Measurements from ENCODE around the gene SLC7A6OS. TPM values are rescaled to one million over a fixed set of nuclear protein-coding genes. Genes with fewer than 3 reads are reported as not detected.
A peak's percentile ranks its signal among the peaks of the same experiment; 100 is the strongest.

Gene SLC7A6OS
- total RNA-seq, 1 experiment from 2014 or later = 14.2 TPM

- BruUV-seq (replicated peaks) = no TSS peak
- Histone ChIP-seq H3K4me1 (replicated peaks; ENCODE audit: insufficient read depth) (0 out of 2 replicates have a peak, but pooled peaks cover 7% of the 10 kb centered on the region), H4K20me1 (ENCODE audit: insufficient read depth) (peaks cover 3% of the 10 kb centered on the region), H3K4me3 (no peak overlapping the region), H3K4me2 (no peak overlapping the region), H3K27ac (no peak overlapping the region), H3K79me2 (ENCODE audit: low read depth) (no peaks in the 10 kb centered on the region), H3K9me3 (ENCODE audit: insufficient read depth, low read depth) (no peaks in the 10 kb centered on the region), H3K27me3 (ENCODE audit: insufficient read depth, low read depth) (no peaks in the 10 kb centered on the region), H3K36me3 (ENCODE audit: low read depth) (0 out of 2 replicates have a peak, but pooled peaks cover 4% of the 10 kb centered on the region), H3F3A (ENCODE audit: insufficient read depth, low read depth) (no peaks in the 10 kb centered on the region), H2AFZ (no peak overlapping the region), H3K9me2 (ENCODE audit: insufficient read depth) (no peaks in the 10 kb centered on the region)
- no peak for TF ChIP-seq CTCF (conservative IDR thresholded peaks at IDR 0.05)
- no peak for TF ChIP-seq EZH2 (IDR thresholded peaks at IDR 0.05; ENCODE audit: low read depth)
- POLR2A ChIA-PET (ENCODE audit: unreplicated experiment) = interaction anchor here (0.7 kb wide), 1 partner anchor 55 kb away, joined by 3 read pairs; no protein-coding TSS in a partner anchor
- no peak for DNase-seq
- intact Hi-C loops (cut with micrococcal nuclease; ENCODE audit: unreplicated experiment) = no loop called here
- CTCF ChIA-PET = interaction anchor here (0.5 kb wide), 1 partner anchor 31 kb away, joined by 3 read pairs; no protein-coding TSS in a partner anchor
These were observed 22.5 kb downstream of the SLC7A6OS start for GRCh38 chr16:68288252-68288650.

GRCh38 chr16:68287276-68288251, 23.2 kb downstream of the SLC7A6OS start:
- Histone ChIP-seq H2AFZ (no peak overlapping the region), H3K27me3 (ENCODE audit: insufficient read depth, low read depth) (no peaks in the 10 kb centered on the region), H3K9me2 (ENCODE audit: insufficient read depth) (no peaks in the 10 kb centered on the region), H3K79me2 (ENCODE audit: low read depth) (no peaks in the 10 kb centered on the region), H4K20me1 (ENCODE audit: insufficient read depth) (peaks cover 7% of the 10 kb centered on the region), H3F3A (ENCODE audit: insufficient read depth, low read depth) (no peaks in the 10 kb centered on the region), H3K4me1 (replicated peaks; ENCODE audit: insufficient read depth) (0 out of 2 replicates have a peak, but pooled peaks cover 7% of the 10 kb centered on the region), H3K4me2 (no peak overlapping the region), H3K4me3 (no peak overlapping the region), H3K36me3 (ENCODE audit: low read depth) (0 out of 2 replicates have a peak, but pooled peaks cover 4% of the 10 kb centered on the region), H3K9me3 (ENCODE audit: insufficient read depth, low read depth) (no peaks in the 10 kb centered on the region), H3K27ac (no peak overlapping the region)
- intact Hi-C loops (cut with micrococcal nuclease; ENCODE audit: unreplicated experiment) = no loop called here
- CTCF ChIA-PET = interaction anchor here (0.5 kb wide), 1 partner anchor 32 kb away, joined by 3 read pairs; no protein-coding TSS in a partner anchor
- BruUV-seq (replicated peaks) = no TSS peak
- TF ChIP-seq CTCF (conservative IDR thresholded peaks at IDR 0.05) = no peak
- TF ChIP-seq EZH2 (IDR thresholded peaks at IDR 0.05; ENCODE audit: low read depth) = no peak
- POLR2A ChIA-PET (ENCODE audit: unreplicated experiment) = interaction anchor here (0.7 kb wide), 1 partner anchor 56 kb away, joined by 3 read pairs; no protein-coding TSS in a partner anchor
- DNase-seq = peak; percentile 36 to 63

- no TSS peak for BruUV-seq (replicated peaks)
These were observed 24.3 kb downstream of the SLC7A6OS start for GRCh38 chr16:68286153-68287074.

More at GRCh38 chr16:68286153-68287074, 24.3 kb downstream of the SLC7A6OS start:
- H3K27ac ChIP-seq = no peak overlapping the region
- H3K36me3 ChIP-seq (ENCODE audit: low read depth) = 0 out of 2 replicates have a peak, but pooled peaks cover 4% of the 10 kb centered on the region
- no peaks in the 10 kb centered on the region for H3K9me3 ChIP-seq (ENCODE audit: insufficient read depth, low read depth)
- H3K9me2 ChIP-seq (ENCODE audit: insufficient read depth) = no peaks in the 10 kb centered on the region
- no peak overlapping the region for H3K4me2 ChIP-seq
- DNase-seq = no peak
- TF ChIP-seq EZH2 (IDR thresholded peaks at IDR 0.05; ENCODE audit: low read depth) (no peak), CTCF (conservative IDR thresholded peaks at IDR 0.05) (no peak)
- ChIA-PET POLR2A (ENCODE audit: unreplicated experiment) (interaction anchor here (0.6 kb wide), 1 partner anchor 567 kb away, joined by 3 read pairs; no protein-coding TSS in a partner anchor), CTCF (interaction anchor here (0.7 kb wide), 1 partner anchor 135 kb away, joined by 8 read pairs; no protein-coding TSS in a partner anchor)
- intact Hi-C loops (cut with micrococcal nuclease; ENCODE audit: unreplicated experiment) = no loop called here
- H3K79me2 ChIP-seq (ENCODE audit: low read depth) = no peaks in the 10 kb centered on the region
- peaks cover 4% of the 10 kb centered on the region for H4K20me1 ChIP-seq (ENCODE audit: insufficient read depth)
- H2AFZ ChIP-seq = no peak overlapping the region
- H3K27me3 ChIP-seq (ENCODE audit: insufficient read depth, low read depth) = no peaks in the 10 kb centered on the region
- H3F3A ChIP-seq (ENCODE audit: insufficient read depth, low read depth) = no peaks in the 10 kb centered on the region
- 0 out of 2 replicates have a peak, but pooled peaks cover 7% of the 10 kb centered on the region for H3K4me1 ChIP-seq (replicated peaks; ENCODE audit: insufficient read depth)
- H3K4me3 ChIP-seq = no peak overlapping the region
